GM21723 (cell line): ENCODE measurements around the gene SCUBE3.

Source experiments
- ATAC-seq: cut with Tn5 transposase; IDR thresholded peaks from one replicate; pipeline ENCODE4 v1.9.1; 2021; ENCODE audit warnings: mild to moderate bottlenecking, moderate library complexity; ENCODE audit not compliant: unreplicated experiment

SCUBE3 gene

DNA sequence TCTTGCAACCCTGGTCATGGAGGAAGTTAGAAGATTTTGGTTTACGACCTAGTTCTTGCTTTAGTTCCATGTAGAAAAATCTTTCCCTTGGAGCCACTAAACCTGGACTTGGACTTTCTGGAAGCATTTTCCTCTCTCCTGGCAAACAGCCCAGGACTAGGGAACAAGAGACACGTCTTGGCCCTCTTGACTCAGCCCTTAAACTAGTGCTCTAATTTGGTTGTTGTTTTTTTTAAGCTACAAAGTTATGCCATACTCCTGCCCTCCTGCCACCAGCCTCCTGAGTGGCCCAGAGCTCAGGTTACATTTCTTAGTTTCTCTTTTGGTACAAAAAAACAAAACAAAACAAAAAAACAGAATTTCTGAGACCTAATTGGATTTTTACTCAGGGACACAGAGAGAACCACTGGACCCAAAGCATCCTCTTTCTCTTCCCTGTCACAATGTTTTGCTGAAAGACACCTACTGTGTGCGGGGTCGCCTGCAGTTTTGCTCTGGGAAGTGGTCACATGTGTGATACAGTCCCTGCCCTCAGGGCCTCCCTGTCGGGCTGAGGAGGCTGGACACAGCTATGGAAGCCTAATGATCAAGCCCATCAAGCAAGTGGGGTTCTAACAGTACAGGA is 32.3 kb upstream of the SCUBE3 start:
- ATAC-seq = no peak

DNA sequence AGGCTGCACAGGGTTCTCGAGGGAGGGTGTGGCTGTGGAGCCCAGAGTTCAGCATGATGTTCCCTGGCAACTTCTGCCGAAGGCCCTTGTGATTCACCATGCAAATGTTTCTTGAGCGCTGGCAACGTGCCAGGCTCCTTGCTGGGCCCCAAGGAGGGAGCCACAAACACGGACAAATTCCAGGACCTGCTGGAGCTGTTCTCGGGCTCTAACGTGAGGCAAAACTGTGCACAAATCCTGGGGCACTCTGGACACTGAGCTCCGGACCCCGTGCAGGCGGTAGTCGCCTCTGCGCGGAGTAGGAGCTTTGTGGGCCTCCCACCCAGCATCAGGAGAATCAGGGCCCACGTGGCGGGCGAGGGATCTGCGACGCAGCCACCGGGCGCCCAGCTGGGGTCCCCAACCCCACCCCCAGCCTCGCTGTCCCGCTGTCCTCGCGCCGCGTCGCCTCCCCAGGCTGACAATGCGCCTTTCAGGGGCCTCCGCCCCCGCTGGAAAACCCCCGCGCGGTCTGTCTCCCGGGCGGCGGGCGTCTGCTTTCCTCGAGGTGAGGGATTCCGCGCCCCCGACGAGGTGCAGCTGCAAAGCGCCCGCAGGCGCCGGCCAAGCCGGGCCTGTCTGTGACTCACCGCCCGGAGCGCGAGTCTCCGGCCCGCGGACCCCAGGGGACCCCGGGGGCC is 31.7 kb upstream of the SCUBE3 start:
- ATAC-seq = no peak

DNA sequence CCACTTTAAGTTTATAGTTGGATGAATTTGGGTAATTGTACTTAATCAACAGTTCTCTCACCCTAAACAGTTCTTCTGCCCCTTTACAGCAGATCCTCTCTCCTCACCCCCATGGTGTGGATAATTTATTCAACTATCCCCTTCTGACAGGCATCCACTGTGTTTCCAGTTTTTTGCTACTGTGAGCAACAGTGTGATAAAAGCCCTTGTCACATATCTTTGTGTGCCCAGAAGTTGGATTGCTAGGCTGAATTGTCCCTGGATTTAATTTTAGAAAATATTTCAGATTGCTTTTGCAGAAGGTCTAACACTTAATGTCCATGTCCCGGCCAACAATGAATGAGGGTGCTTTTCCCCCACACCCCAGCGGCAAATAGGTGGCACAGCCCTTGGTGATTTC is 30.5 kb upstream of the SCUBE3 start:
- ATAC-seq = no peak

DNA sequence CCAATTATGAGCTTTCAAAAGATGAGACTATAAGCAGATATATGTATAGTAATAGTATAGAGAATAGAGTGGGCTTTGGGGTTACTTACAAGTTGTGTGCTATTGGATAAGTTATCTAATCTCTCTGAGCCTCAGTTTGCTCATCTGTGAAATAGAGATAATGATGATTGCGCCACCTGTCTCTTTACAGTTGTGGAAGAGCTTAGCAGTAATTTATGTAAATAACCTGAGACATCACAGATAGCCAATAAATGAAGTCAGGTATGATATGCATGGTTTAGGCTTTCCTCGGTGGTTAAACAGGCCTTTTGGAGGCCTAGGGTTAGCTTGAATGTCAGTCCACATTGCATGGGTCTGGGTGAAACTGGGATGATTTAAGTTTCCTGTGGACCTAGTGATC is 29.8 kb upstream of the SCUBE3 start:
- no peak for ATAC-seq

DNA sequence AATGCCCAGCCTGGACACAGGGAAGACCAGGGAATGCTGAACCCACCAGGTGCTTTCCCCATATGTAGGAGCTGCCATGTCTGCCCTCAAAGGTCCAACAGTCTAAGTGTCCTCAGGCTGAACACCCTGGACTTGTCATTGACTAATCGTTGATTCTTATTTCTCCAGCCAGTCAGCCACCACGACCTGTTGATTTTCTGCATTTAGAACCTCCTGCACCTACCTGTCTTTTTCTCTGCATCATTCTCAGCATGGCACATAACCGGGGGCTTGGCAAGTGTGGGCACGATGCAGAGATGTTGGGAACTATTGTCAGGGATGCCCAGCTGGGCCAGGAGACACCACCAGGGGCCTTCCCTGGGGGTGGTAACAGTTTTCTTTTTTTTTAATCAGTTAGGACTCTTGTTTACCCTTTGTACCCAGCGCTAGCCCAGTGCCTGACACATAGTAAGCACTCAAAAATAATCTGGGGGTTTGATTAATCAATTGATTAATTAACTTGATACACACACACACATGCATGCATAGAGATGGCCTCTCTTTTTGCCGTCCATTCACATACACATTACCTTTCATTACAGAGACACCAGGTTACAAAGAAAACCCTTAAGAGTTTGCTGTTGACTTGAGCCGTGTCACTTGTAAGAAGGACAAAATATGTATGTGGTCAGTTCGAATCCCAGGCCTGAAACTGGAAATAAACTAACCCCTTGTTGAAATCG is 29.0 kb upstream of the SCUBE3 start:
- no peak for ATAC-seq

DNA sequence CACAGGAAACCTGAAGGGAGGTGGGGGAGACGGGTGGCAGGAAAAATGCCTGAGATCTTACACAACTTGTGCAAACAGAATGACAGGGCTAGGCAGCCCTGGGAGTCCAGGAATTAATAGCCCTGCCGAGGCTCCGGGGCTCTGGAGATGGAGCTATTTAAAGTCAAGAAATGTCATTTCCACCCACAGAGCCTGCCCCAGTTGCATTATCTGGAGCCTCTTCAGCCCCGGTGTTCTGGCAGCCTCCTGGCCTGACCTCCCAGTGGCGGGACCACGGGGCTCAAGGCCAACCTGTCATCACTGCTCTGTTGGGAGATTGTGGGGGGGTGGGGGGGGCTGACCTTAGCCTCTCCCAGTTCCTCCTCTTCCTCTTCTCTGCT is 28.5 kb upstream of the SCUBE3 start:
- no peak for ATAC-seq

DNA sequence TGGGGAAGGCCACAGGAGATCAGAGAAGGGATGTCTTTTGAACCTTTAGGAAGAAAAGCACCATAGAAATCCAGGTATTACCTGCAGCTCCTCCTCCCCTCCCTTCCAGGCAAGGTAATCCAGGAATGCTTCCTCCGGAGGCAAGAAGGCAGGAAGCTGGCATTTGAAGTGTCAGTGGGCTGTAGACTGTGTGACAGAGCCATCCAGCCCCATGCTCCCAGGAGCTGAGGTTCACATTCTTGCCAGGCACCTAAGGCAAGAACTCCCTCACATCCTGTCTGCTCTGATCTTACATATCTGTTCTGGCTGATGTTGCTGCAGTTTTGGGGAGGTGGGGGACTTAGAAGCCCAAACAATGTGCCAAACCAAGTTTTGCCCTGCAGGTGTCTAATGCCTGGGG is 27.8 kb upstream of the SCUBE3 start:
- ATAC-seq = no peak

DNA sequence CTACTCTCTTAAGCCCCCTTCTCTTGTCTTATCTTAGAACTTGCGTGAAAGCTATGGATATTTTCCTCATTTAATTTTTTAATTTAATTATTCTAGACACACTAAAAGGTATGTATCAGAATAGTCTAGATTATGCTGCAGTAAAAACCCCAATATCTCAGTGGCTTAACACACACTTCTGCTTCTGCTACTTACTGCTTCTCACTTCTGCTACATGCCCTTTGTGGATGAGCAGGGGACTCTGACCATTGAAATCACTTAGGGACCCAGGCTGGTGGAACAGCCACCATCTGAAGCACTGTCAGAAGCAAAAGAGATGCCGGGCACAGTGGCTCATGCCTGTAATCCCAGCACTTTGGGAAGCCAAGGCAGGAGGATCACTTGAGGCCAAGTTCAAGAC is 27.2 kb upstream of the SCUBE3 start:
- no peak for ATAC-seq

DNA sequence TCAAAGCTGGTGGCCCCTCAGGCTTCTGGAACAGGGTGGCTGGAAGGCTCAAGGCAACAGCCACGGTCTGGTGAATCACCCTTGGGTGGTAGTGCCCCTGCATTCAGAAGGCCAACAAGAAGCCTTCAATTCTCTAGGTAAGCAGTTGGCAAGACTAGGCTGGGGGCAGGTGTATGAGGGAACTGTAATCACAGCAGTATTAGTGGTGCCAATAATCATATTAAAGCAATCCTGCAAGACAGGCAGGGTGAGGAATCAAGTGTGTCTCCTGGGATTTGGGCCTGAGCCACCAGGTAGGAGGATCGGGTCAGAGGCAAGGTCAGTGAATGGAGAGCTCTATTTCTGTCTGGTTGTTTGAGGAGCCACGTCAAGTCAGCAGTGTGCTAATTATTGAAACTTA is 24.9 kb upstream of the SCUBE3 start:
- no peak for ATAC-seq

DNA sequence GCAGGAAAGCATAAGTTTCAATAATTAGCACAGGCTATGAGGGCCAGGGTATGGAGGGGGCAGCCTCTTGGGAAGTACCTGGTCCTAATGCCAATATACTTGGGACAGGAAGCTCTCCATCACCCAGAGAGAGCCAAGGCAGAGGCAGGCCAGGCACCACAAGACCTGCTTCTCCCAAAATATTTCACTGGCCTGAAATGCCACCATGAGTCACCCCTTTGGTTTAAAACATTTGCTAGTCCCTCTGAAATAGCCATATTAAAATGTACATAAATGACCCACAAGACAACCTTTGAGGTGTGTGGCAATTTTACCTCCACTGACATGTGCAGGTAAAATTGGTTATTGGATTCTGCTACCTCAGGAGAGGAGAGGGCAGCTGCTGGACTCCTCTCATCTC is 23.4 kb upstream of the SCUBE3 start:
- ATAC-seq = no peak

DNA sequence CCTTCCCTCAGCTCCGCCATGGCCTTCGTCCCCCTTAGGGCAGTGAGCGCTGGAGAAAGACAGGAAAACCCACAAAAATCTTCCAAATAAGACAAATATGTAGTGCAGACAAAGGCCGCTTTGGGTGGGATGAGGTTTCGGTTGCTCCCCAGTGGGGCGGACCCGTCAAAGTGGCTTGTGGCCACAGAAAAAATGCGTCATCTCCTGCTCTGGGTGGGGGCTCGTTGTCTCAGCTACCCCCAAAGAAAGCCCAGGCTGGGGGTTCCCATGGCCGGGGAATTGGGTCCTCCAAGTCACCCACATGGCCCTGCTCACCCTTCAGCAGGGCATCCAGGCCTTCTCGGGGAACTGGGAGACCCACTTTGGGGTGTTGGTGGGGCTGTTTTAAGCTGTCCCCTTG is 21.9 kb upstream of the SCUBE3 start:
- no peak for ATAC-seq

DNA sequence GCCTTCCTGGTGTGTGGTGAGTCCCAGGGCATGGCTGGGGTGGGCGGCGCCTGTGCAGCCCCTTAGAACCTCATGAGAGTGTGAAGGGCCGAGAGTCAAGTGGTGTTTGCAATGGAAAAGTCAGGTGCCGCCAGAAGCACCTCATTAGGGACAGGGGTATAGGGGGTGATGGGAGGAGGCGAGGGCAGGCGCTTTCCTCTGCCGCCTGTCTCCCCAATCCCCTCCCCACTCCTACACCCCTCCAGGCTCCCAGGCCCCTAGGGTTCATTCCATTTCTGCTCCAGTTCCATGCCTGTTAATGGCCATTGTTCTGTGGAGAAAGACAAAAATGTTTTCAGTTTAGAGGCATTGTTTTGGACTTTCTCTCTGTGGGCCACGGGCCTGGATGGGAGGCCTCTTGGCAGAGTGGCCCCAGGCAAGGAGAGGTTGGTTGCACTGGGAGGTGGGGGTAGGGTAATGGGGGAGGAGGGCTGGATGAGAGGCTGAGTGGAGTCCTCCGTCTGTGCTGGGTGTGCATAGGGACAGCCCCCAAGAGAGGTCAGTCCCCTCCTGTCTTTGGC is 21.4 kb upstream of the SCUBE3 start:
- ATAC-seq = no peak

DNA sequence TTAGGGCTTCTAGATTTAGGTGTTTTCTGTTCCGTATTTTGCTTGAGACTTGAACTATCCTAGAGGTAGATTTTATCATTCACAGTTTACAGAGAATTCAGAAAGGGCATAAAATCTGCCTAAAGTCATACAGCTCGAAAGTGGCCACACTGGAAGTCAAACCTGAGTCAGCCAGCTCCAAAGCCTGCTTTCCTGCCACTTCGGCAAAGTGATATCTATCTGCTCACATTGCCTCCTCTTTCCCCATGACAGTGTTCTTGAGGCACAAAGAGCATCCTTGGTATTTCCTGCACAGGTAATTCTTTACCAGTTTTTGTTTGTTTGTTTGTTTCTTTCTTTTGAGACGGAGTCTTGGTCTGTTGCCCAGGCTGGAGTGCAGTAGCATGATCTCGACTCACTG is 19.4 kb upstream of the SCUBE3 start:
- no peak for ATAC-seq

DNA sequence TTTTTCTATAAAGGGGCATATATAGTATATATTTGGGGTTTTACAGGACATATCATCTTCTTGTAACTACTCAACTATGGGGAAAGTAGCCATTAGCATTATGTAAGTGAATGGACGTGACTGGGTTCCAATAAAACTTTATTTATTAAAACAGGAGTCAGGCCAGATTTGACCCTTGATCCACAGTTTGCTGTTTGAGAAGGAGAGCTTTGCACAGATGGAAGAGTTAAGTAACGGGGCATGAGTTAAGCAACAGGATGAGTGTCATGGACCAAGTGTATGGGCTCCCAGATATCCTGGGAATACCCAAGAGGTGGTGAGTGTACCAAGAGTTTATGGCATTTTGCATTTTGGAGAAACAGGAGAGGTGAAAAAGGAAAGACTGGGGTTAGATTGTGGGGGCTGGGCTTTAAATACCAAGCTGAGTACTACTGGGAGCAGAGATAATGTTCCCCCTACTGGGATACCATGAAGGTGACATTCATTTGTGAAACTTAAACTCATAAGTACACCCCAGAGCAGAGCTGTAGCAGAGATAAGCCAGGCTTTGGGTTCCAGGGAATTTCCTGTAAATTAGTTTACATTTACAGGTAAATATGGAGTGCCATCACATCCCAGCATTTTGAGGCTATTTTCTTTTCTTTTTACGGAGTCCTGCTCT is 18.5 kb upstream of the SCUBE3 start:
- ATAC-seq = no peak

DNA sequence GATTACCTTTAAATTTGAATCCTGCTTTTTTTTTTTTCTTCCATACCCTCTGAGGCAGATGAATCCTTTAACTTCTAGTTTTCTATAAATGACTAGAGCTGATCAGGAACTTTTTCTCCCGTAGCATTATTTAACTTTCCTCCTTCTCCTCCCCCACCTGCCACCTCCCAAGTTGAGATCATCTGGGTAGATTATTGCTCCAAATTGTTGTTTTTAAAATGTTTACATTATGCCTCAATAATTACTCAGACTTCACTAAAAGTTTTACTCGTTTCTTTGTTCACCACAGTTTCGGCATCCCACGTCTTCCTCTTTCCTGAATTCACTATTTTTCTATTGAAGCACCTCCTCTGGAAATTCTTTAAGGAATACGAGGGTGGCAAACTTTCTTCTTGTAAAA is 16.6 kb upstream of the SCUBE3 start:
- no peak for ATAC-seq

DNA sequence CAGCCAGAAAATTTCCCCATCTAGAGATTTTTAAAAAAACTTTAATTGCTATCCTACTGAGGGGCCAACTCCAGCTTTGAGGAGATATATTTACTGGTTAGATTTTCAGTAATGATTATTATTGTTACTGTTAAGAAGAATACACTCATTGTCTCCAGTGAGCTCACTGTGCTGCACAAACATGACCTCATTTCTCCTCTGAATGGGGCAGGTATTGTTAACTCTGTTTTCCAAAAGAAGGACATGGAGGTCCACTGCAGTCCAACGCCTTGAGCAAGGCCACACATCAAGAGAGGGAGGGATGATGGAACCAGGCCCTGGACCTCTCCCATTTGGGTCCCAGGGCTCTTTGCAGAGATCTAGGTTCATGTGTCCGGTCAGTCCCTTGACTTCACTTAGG is 13.9 kb upstream of the SCUBE3 start:
- no peak for ATAC-seq

DNA sequence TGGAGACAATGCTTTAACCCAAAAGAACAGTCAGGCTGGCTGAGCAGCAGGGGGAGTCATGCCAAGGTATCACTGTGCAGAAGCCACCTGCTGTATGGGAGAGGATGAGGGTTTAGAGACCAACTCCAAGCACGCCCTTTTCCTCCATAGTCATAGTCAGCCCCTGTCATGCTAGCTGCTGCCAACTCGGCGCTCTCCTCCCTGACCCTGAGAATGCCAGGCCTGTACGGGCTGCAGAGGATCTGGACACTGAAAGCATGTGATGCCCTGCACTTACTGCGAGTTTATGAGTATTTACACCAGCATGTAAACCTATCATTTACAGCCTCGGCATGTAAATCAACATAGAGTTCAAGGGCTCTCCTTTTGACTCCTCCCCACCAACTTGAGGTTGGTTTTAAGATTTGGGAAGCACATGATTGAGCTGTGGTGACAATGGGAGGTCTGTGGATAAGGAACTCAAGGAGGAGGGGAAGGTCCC is 11.7 kb upstream of the SCUBE3 start:
- ATAC-seq = no peak

DNA sequence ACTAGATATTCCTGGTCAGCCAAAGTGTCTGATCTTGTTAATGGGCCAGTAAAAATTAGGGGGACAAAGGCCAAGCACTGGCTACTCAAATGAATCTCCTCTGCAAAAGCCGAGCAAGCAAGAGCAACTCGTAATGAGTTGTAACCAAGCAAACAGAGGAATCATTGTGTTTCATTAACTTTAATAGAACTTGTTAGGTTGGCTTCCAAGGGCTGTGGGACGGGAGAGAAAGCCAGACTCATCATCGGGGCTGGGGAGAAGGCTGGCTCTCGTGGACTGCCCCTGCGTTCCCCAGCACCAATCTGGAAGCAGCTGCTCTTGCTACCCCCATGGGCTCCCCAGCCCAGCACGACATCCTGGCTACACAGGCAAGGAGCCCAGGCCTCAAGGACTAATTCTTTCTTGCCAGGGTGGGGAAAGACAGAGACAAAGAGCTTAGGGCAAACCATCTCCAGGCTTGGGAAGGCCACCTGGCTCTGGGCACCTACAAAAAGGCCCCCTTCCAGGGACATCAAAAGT is 10.5 kb upstream of the SCUBE3 start:
- ATAC-seq = no peak

DNA sequence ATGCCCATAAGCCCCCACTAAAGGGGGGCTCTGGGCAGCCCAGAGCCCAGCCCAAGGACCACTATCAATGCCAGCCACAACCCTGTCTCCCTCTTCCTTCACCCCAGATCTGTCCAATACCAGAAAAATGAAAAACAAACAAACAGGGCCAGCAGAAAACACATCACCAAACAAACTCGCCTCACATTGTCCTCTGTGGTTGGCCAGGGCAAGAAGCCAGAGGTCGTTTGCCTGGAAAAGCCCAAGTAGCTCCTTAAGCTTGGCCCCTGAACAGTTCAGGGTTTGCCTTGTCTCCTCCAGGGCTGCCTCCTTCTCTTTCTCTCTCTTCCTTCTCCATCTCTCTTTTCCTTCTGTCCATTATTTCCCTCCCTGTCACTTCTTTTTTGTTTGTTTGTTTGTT is 10.1 kb upstream of the SCUBE3 start:
- ATAC-seq = no peak

DNA sequence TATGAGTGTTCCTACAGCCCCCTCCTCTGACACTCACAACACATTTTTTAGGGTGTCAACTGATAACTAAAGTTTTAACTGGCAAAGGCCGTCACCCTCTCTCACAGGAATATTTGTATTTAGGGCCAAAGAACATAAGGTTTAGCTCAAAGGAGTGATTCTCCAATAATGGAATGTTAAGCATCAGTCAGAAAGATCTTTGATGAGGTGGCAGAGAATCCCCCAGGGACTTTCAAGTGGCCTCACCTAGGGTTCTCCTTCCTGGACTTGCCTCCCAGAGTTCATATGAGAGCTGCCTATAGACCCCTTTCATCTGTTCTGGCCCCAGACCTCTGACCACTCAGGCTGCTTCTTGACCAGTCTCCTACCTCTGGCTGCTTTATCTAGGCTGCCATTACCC is 7.4 kb upstream of the SCUBE3 start:
- ATAC-seq = no peak

DNA sequence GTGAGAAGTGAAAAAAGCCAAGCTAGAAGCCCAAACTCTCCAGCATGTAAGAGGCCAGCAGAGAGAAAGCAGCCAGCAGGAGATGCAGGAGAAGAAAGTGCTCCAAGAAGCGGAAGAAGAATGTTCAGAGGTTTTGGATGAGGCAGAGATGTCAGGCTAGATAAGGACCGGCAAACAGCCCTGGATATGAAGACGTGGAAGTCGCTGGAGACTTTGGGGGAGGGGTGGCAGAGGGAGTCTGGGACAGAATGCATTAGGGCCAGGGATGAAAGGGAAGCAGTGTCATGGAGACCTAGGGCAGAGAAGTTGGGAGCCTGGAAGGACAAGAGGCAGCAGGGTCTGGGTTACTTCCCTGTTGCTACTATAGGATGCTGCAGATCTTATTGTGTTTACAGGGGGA is 5.3 kb upstream of the SCUBE3 start:
- ATAC-seq = no peak
